Sigmoid colon (tissue), 7 donors: ENCODE results near the gene RALB. TPM values are rescaled to one million over a fixed set of nuclear protein-coding genes. Genes with fewer than 3 reads are reported as not detected.

Experiments
- DNase-seq: peaks from one replicate; pipeline ENCODE4 v3.0.0-alpha.2; 2019
- H3K27ac ChIP-seq, 4 donors: fragments of 200-600 bp; sonication (generic); one replicate each; pipeline ENCODE4 v1.5.1; 2016 to 2019; ENCODE audit warnings: mild to moderate bottlenecking in 1 of 4
- H3K27me3 ChIP-seq, 3 donors: fragments of 200-600 bp; sonication (generic); one replicate each; pipeline ENCODE4 v1.5.1; 2019; ENCODE audit warnings: mild to moderate bottlenecking in 1 of 3
- H3K36me3 ChIP-seq, 4 donors: fragments of 200-600 bp; sonication (generic); one replicate each; pipeline ENCODE4 v1.5.1; 2016 to 2019
- H3K4me1 ChIP-seq, 4 donors: fragments of 200-600 bp; sonication (generic); one replicate each; pipeline ENCODE4 v1.5.1; 2017 to 2019
- H3K4me3 ChIP-seq, 4 donors: fragments of 200-600 bp; sonication (generic); one replicate each; pipeline ENCODE4 v1.5.1; 2017 to 2019; ENCODE audit warnings: mild to moderate bottlenecking in 2 of 4, moderate library complexity in 1 of 4
- H3K9me3 ChIP-seq, 4 donors: fragments of 200-600 bp in 3 of 4; sonication (generic) in 3 of 4; one replicate each; pipeline versions ENCODE4 v1.5.1 to v1.6.1; 2013 to 2019
- EP300 ChIP-seq, 4 donors: sonication (generic); formaldehyde crosslinking; IDR thresholded peaks; one replicate each; pipeline ENCODE4 v1.6.1; 2017; ENCODE audit warnings: antibody characterized with exemption in 4 of 4
- POLR2A ChIP-seq, 2 donors: fragments of 450-650 bp; IDR thresholded peaks; one replicate each; pipeline ENCODE4 v1.6.1; 2016; ENCODE audit warnings: antibody characterized with exemption in 2 of 2, mild to moderate bottlenecking in 2 of 2, moderate library complexity in 2 of 2
- POLR2AphosphoS5 ChIP-seq, 4 donors: sonication (generic); formaldehyde crosslinking; IDR thresholded peaks; one replicate each; pipeline ENCODE4 v1.6.1; 2017; ENCODE audit warnings: antibody characterized with exemption in 4 of 4
- WGBS, 2 donors: extraction: QIAGEN DNeasy Blood & Tissue Kit; methylation state at CpG; one replicate each; pipeline ENCODE4 v1.1.7; 2013; 5-methylcytosine and 5-hydroxymethylcytosine counted together
- intact Hi-C: fragments of 100-400 bp; cut with DNase I; formaldehyde crosslinking; loops from one replicate; pipeline ENCODE4 v1.15.1; 2023
- polyA plus RNA-seq, 3 donors: library from polyadenylated mRNA; stranded (reverse); fragments of 200-250 nt; gene quantifications; one replicate each; pipeline ENCODE4 v1.2.3, GENCODE V29; 2013
- total RNA-seq, 4 donors: library from RNA; depleted of rRNA; stranded (reverse); fragments of >200 nt; gene quantifications; one replicate each; pipeline ENCODE4 v1.1.0, GENCODE V29; 2016
- TF ChIP-seq, protein P1 (sequence below), 4 experiments: fragments of 450-650 bp in 3 of 4; fragments of 200-600 bp in 1 of 4; IDR thresholded peaks; one replicate each; pipeline ENCODE4 v1.5.1; 2016 to 2019; ENCODE audit warnings: antibody characterized with exemption in 4 of 4, mild to moderate bottlenecking in 3 of 4, moderate library complexity in 2 of 4
- donor health status: healthy with polysubstance abuse.
- donor health status: Bipolar disorder and iron deficiency.
- donor health status: healthy.

The RALB gene
- total and polyA plus RNA-seq, 7 donors: 47.9 to 143 (median 60.2) TPM

DNA sequence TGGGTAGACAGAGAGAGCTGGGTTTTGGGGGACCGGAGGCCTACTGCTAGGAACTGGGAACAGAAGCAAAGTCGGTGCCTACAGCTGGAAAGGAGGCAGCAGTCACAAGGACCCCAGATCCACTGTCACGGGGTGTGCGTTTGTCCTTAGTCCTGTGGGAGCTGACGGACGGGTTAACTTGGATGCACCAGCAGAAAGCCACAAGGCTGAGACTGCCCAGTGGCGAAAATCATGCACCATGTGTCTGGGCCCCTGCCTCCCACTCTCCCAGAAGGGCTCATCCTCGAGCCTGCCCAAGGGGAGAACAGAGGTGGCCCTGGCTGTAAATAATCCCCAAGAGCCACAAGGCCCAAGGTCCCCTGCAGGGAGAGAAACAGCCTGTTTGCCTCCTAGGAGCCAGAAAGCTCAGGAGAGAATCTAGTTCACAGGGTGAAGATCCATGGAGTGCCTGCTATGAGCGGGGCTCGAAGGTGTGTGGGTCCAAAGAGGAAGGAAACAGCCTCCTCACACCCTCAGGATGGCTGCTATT is 11.7 kb upstream of the RALB start:
- WGBS, 2 donors: 92 to 93% methylated on average over 10 of the region's 10 CpGs
- no peak overlapping the region for H3K4me3 ChIP-seq
- H3K9me3 ChIP-seq: no peaks in the 10 kb centered on the region
- no peak for DNase-seq
- no peaks in the 10 kb centered on the region for H3K27me3 ChIP-seq
- no peak for TF ChIP-seq POLR2A (IDR thresholded peaks at IDR 0.05)
- TF ChIP-seq, protein P1, sequence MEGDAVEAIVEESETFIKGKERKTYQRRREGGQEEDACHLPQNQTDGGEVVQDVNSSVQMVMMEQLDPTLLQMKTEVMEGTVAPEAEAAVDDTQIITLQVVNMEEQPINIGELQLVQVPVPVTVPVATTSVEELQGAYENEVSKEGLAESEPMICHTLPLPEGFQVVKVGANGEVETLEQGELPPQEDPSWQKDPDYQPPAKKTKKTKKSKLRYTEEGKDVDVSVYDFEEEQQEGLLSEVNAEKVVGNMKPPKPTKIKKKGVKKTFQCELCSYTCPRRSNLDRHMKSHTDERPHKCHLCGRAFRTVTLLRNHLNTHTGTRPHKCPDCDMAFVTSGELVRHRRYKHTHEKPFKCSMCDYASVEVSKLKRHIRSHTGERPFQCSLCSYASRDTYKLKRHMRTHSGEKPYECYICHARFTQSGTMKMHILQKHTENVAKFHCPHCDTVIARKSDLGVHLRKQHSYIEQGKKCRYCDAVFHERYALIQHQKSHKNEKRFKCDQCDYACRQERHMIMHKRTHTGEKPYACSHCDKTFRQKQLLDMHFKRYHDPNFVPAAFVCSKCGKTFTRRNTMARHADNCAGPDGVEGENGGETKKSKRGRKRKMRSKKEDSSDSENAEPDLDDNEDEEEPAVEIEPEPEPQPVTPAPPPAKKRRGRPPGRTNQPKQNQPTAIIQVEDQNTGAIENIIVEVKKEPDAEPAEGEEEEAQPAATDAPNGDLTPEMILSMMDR (IDR thresholded peaks at IDR 0.05): no peak
- TF ChIP-seq EP300 (IDR thresholded peaks at IDR 0.05): no peak
- no peak for TF ChIP-seq POLR2AphosphoS5 (IDR thresholded peaks at IDR 0.05)
- no peaks in the 10 kb centered on the region for H3K36me3 ChIP-seq
- intact Hi-C loops: no loop called here
- H3K27ac ChIP-seq: no peak overlapping the region
- peaks cover 0 to 27% (median 26%) of the 10 kb centered on the region in 4 donors for H3K4me1 ChIP-seq

DNA sequence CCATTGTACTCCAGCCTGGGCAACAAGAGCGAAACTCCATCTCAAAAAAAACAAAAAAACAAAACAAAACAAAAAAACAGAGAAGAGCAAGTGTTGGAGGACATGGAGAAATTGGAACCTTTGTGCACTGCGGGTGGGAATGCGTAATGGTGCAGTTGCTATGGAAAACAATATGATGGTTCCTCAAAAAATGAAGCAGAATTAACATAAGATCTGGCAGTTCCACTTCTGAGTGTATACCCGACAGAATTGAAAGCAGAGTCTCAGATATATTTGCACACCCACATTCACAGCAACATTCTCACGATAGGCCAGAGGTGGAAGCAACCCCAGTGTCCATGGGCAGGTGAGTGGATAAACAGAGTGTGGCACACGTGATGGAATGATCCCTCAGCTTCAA is 11.0 kb upstream of the RALB start:
- no peak for DNase-seq
- intact Hi-C loops: no loop called here
- TF ChIP-seq POLR2A (IDR thresholded peaks at IDR 0.05) (no peak), POLR2AphosphoS5 (IDR thresholded peaks at IDR 0.05) (no peak)
- 82 to 87% methylated on average over 6 of the region's 6 CpGs for WGBS, 2 donors
- Histone ChIP-seq H3K4me1 (peaks cover 0 to 29% (median 28%) of the 10 kb centered on the region in 4 donors), H3K27me3 (no peaks in the 10 kb centered on the region), H3K36me3 (no peaks in the 10 kb centered on the region), H3K4me3 (no peak overlapping the region), H3K9me3 (no peaks in the 10 kb centered on the region), H3K27ac (no peak overlapping the region)

DNA sequence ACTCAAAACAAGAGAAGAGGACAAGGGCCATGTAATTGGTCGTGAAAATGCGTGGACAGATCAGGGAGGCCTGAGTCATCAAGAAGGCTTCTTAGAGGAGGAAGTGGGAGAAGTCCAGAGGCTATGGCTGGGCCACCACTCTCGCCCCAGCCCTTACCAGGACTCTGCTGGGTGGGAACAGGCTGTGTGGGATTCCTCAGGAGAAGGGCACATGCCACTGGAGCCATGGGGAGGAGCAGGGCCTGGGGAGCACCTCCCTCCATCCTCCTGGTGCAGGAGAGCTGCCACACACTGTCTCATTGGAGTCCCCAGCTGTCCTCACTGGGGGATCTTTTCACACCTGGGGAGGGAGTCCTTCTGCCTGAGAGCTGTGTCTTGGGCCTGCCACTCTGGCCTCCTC is 9.4 kb upstream of the RALB start:
- Histone ChIP-seq H3K27ac (no peak overlapping the region), H3K4me1 (peaks cover 0 to 29% (median 28%) of the 10 kb centered on the region in 4 donors), H3K4me3 (no peak overlapping the region), H3K27me3 (no peaks in the 10 kb centered on the region), H3K36me3 (no peaks in the 10 kb centered on the region), H3K9me3 (no peaks in the 10 kb centered on the region)
- no peak for DNase-seq
- intact Hi-C loops: no loop called here
- WGBS, 2 donors: 57 to 76% methylated on average over 3 of the region's 3 CpGs
- TF ChIP-seq POLR2AphosphoS5 (IDR thresholded peaks at IDR 0.05) (no peak), EP300 (IDR thresholded peaks at IDR 0.05) (no peak), POLR2A (IDR thresholded peaks at IDR 0.05) (no peak)
- TF ChIP-seq, protein P1 (IDR thresholded peaks at IDR 0.05): no peak

DNA sequence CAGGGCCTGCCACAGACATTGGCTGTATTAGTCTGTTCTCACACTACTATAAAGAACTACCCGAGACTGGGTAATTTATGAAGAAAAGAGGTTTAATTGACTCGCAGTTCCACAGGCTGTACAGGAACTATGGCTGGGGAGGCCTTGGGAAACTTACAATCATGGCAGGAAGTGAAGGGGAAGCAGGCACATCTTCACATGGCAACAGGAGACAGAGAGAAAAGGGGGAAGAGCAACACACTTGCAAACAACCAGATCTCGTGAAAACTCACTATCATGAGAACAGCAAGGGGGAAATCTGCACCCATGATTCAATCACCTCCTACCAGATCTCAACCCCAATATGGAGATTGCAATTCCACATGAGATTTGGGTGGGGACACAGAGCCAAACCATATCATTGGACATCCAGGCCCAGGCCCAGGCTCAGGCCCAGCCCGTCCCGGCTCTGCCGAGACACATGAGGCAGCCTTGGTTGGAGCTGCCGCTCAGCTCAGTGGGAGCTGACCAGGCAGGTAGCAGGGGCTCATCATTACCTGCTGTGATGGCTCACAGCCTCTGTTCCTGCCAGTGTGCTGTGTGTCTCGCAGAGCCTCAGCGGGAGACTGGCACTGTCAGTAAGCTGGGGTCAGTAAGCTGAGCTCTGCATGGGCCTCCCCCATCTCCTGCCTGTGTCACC is 8.6 kb upstream of the RALB start:
- Histone ChIP-seq H3K4me3 (no peak overlapping the region), H3K9me3 (no peaks in the 10 kb centered on the region), H3K27ac (no peak overlapping the region), H3K4me1 (peaks cover 0 to 29% (median 26%) of the 10 kb centered on the region in 4 donors), H3K36me3 (no peaks in the 10 kb centered on the region), H3K27me3 (no peaks in the 10 kb centered on the region)
- TF ChIP-seq POLR2AphosphoS5 (IDR thresholded peaks at IDR 0.05) (no peak), EP300 (IDR thresholded peaks at IDR 0.05) (no peak), POLR2A (IDR thresholded peaks at IDR 0.05) (no peak)
- TF ChIP-seq, protein P1 (IDR thresholded peaks at IDR 0.05): no peak
- intact Hi-C loops: no loop called here
- DNase-seq: no peak
- WGBS, 2 donors: 96 to 97% methylated on average over 9 of the region's 9 CpGs

DNA sequence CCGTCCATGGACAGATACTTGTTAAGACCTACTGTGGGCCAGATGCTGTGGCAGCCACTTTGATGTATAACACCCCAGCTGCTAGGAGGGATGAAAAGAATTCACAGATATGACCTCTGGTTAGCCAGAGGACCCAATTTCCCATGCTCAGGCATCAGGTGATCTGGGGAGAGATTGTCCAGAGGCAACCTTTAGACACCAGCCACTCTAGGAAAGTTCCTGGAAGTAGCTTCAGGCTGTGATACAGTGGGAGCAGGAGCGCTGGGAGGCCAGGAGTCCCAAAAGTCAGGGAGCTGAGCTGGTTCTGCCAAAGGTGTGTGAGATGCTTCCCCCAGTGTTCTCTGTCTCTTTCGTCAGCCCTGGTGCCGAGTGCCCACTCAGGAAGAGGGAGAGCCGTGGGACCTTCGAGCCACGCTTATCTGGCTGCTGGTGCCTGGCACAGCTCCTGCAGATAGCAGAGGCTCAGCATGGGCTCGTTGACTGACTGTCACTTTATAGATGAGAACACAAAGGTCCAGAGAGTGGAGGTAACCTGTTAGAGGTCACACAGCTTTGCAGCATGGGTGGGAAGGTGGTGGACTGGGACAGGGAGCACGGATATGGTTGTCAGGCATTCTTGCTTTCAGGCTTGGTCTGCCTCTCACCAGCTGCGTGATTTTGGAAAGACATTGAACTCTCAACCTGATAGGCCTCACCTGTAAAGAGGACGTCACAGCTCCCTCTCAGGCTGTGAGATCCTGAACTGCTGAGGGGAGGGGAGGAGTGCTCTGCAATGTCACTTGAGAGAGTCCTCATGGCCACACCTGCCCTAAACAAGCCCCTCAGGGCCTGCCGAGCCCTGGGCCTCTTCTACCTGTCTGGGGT is 7.8 kb upstream of the RALB start:
- H3K36me3 ChIP-seq: no peaks in the 10 kb centered on the region
- WGBS, 2 donors: 53 to 77% methylated on average over 12 of the region's 12 CpGs
- intact Hi-C loops: no loop called here
- H3K27ac ChIP-seq: peak overlapping the region in 2 of 4 donors; percentile 47 to 57
- no peak overlapping the region for H3K4me3 ChIP-seq
- H3K27me3 ChIP-seq: no peaks in the 10 kb centered on the region
- TF ChIP-seq POLR2AphosphoS5 (IDR thresholded peaks at IDR 0.05) (no peak), POLR2A (IDR thresholded peaks at IDR 0.05) (no peak), EP300 (IDR thresholded peaks at IDR 0.05) (no peak)
- TF ChIP-seq, protein P1 (IDR thresholded peaks at IDR 0.05): no peak
- no peak for DNase-seq
- no peaks in the 10 kb centered on the region for H3K9me3 ChIP-seq
- peaks cover 0 to 20% (median 17%) of the 10 kb centered on the region in 4 donors for H3K4me1 ChIP-seq
